Measurements from ENCODE around the gene SARNP. TPM values are rescaled to one million over a fixed set of nuclear protein-coding genes. Genes with fewer than 3 reads are reported as not detected.

The SARNP gene
- total and polyA plus RNA-seq, 9 of the 15 experiments (the other 6 are each of a cell fraction or from before 2014, with no cell fraction given), result 70.1 to 400 (median 198) TPM

GRCh38 chr12:55742719-55743405 lies 74.7 kb downstream of the SARNP start, which contains the start of gene GDF11 (continued):
- TF ChIP-seq, protein P1, sequence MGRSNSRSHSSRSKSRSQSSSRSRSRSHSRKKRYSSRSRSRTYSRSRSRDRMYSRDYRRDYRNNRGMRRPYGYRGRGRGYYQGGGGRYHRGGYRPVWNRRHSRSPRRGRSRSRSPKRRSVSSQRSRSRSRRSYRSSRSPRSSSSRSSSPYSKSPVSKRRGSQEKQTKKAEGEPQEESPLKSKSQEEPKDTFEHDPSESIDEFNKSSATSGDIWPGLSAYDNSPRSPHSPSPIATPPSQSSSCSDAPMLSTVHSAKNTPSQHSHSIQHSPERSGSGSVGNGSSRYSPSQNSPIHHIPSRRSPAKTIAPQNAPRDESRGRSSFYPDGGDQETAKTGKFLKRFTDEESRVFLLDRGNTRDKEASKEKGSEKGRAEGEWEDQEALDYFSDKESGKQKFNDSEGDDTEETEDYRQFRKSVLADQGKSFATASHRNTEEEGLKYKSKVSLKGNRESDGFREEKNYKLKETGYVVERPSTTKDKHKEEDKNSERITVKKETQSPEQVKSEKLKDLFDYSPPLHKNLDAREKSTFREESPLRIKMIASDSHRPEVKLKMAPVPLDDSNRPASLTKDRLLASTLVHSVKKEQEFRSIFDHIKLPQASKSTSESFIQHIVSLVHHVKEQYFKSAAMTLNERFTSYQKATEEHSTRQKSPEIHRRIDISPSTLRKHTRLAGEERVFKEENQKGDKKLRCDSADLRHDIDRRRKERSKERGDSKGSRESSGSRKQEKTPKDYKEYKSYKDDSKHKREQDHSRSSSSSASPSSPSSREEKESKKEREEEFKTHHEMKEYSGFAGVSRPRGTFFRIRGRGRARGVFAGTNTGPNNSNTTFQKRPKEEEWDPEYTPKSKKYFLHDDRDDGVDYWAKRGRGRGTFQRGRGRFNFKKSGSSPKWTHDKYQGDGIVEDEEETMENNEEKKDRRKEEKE (IDR thresholded peaks at IDR 0.05; ENCODE audit: borderline replicate concordance in 1 of 2, control insufficient read depth in 1 of 2, low read depth in 2 of 2, low read length in 1 of 2), result peak in 1 of 2 experiments; percentile 75; a peak in 1 of 4 replicates
- TF ChIP-seq CREM (IDR thresholded peaks at IDR 0.05; ENCODE audit: low read depth), result peak; percentile 59
- no peak for TF ChIP-seq COPS2 (conservative IDR thresholded peaks at IDR 0.05)
- peak; percentile 81; the same call in 1 of the 2 replicates for TF ChIP-seq TOE1 (IDR thresholded peaks at IDR 0.05; ENCODE audit: borderline replicate concordance)
- no peak for TF ChIP-seq TOE1 (CRISPR knock-in tag; IDR thresholded peaks at IDR 0.05; ENCODE audit: borderline replicate concordance, low read depth)
- TF ChIP-seq, protein P2, sequence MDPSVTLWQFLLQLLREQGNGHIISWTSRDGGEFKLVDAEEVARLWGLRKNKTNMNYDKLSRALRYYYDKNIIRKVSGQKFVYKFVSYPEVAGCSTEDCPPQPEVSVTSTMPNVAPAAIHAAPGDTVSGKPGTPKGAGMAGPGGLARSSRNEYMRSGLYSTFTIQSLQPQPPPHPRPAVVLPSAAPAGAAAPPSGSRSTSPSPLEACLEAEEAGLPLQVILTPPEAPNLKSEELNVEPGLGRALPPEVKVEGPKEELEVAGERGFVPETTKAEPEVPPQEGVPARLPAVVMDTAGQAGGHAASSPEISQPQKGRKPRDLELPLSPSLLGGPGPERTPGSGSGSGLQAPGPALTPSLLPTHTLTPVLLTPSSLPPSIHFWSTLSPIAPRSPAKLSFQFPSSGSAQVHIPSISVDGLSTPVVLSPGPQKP (CRISPR knock-in tag; IDR thresholded peaks at IDR 0.05), result no peak
- TF ChIP-seq XRCC5 (IDR thresholded peaks at IDR 0.05; ENCODE audit: low read depth, low read length), result no peak
- TF ChIP-seq EP300 (IDR thresholded peaks at IDR 0.05; ENCODE audit: low read length), result peak; percentile 32; the same call in 1 of the 2 replicates
- TF ChIP-seq ZSCAN32 (CRISPR knock-in tag; IDR thresholded peaks at IDR 0.05), result 0 out of 2 replicates have a peak, but pooled peaks have one; percentile 22
- no peak for TF ChIP-seq NELFE (IDR thresholded peaks at IDR 0.05; ENCODE audit: insufficient read depth, insufficient read length)
- TF ChIP-seq CHD4 (IDR thresholded peaks at IDR 0.05; ENCODE audit: insufficient read depth, insufficient replicate concordance, low read depth, low read length, poor library complexity, severe bottlenecking), result no peak
- peak; percentile 75 for TF ChIP-seq POLR2B (IDR thresholded peaks at IDR 0.05; ENCODE audit: low read depth, partially characterized antibody)
- TF ChIP-seq MECOM (CRISPR knock-in tag; IDR thresholded peaks at IDR 0.05), result no peak
- TF ChIP-seq ZBTB43 (CRISPR knock-in tag; IDR thresholded peaks at IDR 0.05), result no peak
- no peak for TF ChIP-seq ATF4 (CRISPR knock-in tag; IDR thresholded peaks at IDR 0.05)
- TF ChIP-seq HBP1 (CRISPR knock-in tag; IDR thresholded peaks at IDR 0.05), result peak; percentile 96
- no peak for TF ChIP-seq ZBTB17 (CRISPR knock-in tag; IDR thresholded peaks at IDR 0.05)
- no peak for TF ChIP-seq ZNF77 (CRISPR knock-in tag; IDR thresholded peaks at IDR 0.05)
- TF ChIP-seq HDGF (IDR thresholded peaks at IDR 0.05), result peak; percentile 90
- no peak for TF ChIP-seq KDM2B (CRISPR knock-in tag; IDR thresholded peaks at IDR 0.05)
- peak; percentile 46; the same call in 1 of the 2 replicates for TF ChIP-seq C11orf30 (IDR thresholded peaks at IDR 0.05; ENCODE audit: low read depth)

Measured in K562 (cell line).